ENCODE measurements around the gene GADD45B. TPM values are rescaled to one million over a fixed set of nuclear protein-coding genes. Genes with fewer than 3 reads are reported as not detected.

GADD45B gene
- total and polyA plus RNA-seq, 2 donors (not counting 3 experiments of a cell fraction or from before 2014, with no cell fraction given), result 61.3 to 267 TPM

DNA sequence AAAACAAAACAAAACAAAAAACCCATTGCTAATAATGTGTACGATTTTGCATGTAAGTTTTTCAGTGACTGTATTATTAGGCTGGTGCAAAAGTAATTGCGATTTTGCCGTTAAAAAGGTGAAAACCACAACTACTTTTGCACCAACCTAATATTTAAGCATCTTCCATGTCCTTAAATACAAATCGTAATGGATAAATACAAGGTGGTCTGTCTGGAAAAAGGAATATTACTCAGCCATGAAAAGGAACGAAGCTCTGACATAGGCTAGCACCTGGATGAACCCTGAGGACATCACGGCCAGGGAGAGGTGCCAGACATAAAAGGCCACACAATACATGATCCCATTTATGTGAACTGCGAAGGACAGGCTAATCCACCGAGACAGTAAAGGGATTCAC, 33.2 kb downstream of the GADD45B start:
- Histone ChIP-seq H3K9me3 (replicated peaks; ENCODE audit: control insufficient read depth, insufficient read depth, low read length) (no peaks in the 10 kb centered on the region), H3K4me2 (ENCODE audit: insufficient read depth, low read length) (no peak overlapping the region), H3K4me1 (ENCODE audit: control insufficient read depth, extremely low read depth, insufficient read depth, low read length) (no peaks in the 10 kb centered on the region), H3K36me3 (ENCODE audit: control insufficient read depth in 2 of 2, extremely low read depth in 1 of 2, insufficient read depth in 2 of 2, low read length in 2 of 2) (no peaks in the 10 kb centered on the region), H3K79me2 (ENCODE audit: control insufficient read depth, insufficient read depth, low read length) (no peaks in the 10 kb centered on the region), H3K4me3 (replicated peaks in 1 of 3; ENCODE audit: insufficient read depth in 1 of 3, low read depth in 1 of 3, low read length in 3 of 3) (no peak overlapping the region), H3K9ac (replicated peaks; ENCODE audit: extremely low read depth, insufficient read depth, low read length) (no peak overlapping the region), H4K20me1 (replicated peaks; ENCODE audit: control insufficient read depth, extremely low read depth, insufficient read depth, low read length) (no peaks in the 10 kb centered on the region), H3K9me1 (replicated peaks; ENCODE audit: control insufficient read depth, extremely low read depth, insufficient read depth, low read length) (no peaks in the 10 kb centered on the region), H3K27me3 (ENCODE audit: control insufficient read depth in 2 of 2, insufficient read depth in 2 of 2, low read length in 2 of 2) (no peaks in the 10 kb centered on the region), H3K27ac (ENCODE audit: insufficient read depth, low read depth, low read length) (no peak overlapping the region), H2AFZ (ENCODE audit: low read depth, low read length) (no peak overlapping the region)
- dilution Hi-C loops (cut with MboI; ENCODE audit: extremely low pct_ligation_motif_present, low sequenced_read_pairs) (no loop called here), intact Hi-C loops (cut with micrococcal nuclease) (no loop called here)
- no peak for TF ChIP-seq FOS (IDR thresholded peaks at IDR 0.05; ENCODE audit: borderline replicate concordance, insufficient read depth, low read length)
- BruUV-seq (replicated peaks), result no TSS peak
- ChIA-PET POLR2A (no interaction called here), CTCF (no interaction called here)
- FAIRE-seq, result no peak
- no peak for DNase-seq (ENCODE audit: low read depth, low spot score)

DNA sequence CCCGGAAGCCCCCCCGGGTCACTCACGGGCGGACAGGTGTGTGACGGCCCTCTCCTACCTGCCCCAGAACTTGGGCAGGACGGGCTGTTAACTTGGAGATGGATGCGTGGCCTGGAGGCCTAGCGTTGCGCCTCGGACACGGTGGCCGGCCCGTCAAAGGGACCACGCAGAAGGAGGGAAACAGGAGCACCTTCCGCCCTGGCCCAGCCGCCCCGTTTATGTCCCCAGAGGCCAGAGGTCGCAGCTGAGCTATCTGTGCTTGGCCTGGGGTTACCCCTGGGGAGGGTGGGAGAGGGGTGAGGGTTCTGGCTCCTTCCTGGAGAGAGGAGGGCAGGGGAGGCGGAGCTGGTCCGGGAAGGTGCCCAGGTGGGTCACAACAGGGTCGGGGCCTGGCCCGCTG, 35.6 kb downstream of the GADD45B start:
- intact Hi-C loops (cut with micrococcal nuclease), result no loop called here
- TF ChIP-seq MYC (IDR thresholded peaks at IDR 0.05; ENCODE audit: low read depth, low read length) (no peak), POLR2A (IDR thresholded peaks at IDR 0.05; ENCODE audit: low read depth, low read length) (no peak), POLR2AphosphoS5 (IDR thresholded peaks at IDR 0.05; ENCODE audit: insufficient read depth, low read depth, low read length) (no peak), MAX (IDR thresholded peaks at IDR 0.05; ENCODE audit: insufficient read depth, insufficient read length) (no peak), JUN (IDR thresholded peaks at IDR 0.05; ENCODE audit: borderline replicate concordance, insufficient read depth, insufficient read length, low read depth) (no peak), EZH2 (IDR thresholded peaks at IDR 0.05; ENCODE audit: borderline replicate concordance, low read depth, low read length, severe bottlenecking) (no peak), GATA2 (IDR thresholded peaks at IDR 0.05; ENCODE audit: insufficient read depth, insufficient read length, low read depth, low read length) (no peak), CTCF (IDR thresholded peaks at IDR 0.05; ENCODE audit: extremely low read depth in 1 of 2, insufficient read depth in 1 of 2, low read depth in 1 of 2, low read length in 2 of 2) (no peak), FOS (IDR thresholded peaks at IDR 0.05; ENCODE audit: borderline replicate concordance, insufficient read depth, low read length) (no peak)
- H3K27ac ChIP-seq (ENCODE audit: insufficient read depth, low read depth, low read length), result no peak overlapping the region
- ChIA-PET CTCF (no interaction called here), POLR2A (no interaction called here)
- H3K9ac ChIP-seq (replicated peaks; ENCODE audit: extremely low read depth, insufficient read depth, low read length), result no peak overlapping the region
- H3K9me1 ChIP-seq (replicated peaks; ENCODE audit: control insufficient read depth, extremely low read depth, insufficient read depth, low read length), result no peaks in the 10 kb centered on the region
- H3K27me3 ChIP-seq (ENCODE audit: control insufficient read depth in 2 of 2, insufficient read depth in 2 of 2, low read length in 2 of 2), result no peaks in the 10 kb centered on the region
- no peaks in the 10 kb centered on the region for H3K36me3 ChIP-seq (ENCODE audit: control insufficient read depth in 2 of 2, extremely low read depth in 1 of 2, insufficient read depth in 2 of 2, low read length in 2 of 2)
- dilution Hi-C loops (cut with MboI; ENCODE audit: extremely low pct_ligation_motif_present, low sequenced_read_pairs), result no loop called here
- BruUV-seq (replicated peaks), result no TSS peak
- no peaks in the 10 kb centered on the region for H4K20me1 ChIP-seq (replicated peaks; ENCODE audit: control insufficient read depth, extremely low read depth, insufficient read depth, low read length)
- H3K79me2 ChIP-seq (ENCODE audit: control insufficient read depth, insufficient read depth, low read length), result no peaks in the 10 kb centered on the region
- H3K4me2 ChIP-seq (ENCODE audit: insufficient read depth, low read length), result no peak overlapping the region
- no peak overlapping the region for H2AFZ ChIP-seq (ENCODE audit: low read depth, low read length)
- no peak overlapping the region for H3K4me3 ChIP-seq (replicated peaks in 1 of 3; ENCODE audit: insufficient read depth in 1 of 3, low read depth in 1 of 3, low read length in 3 of 3)
- DNase-seq (ENCODE audit: low read depth, low spot score), result no peak
- H3K4me1 ChIP-seq (ENCODE audit: control insufficient read depth, extremely low read depth, insufficient read depth, low read length), result no peaks in the 10 kb centered on the region
- H3K9me3 ChIP-seq (replicated peaks; ENCODE audit: control insufficient read depth, insufficient read depth, low read length), result no peaks in the 10 kb centered on the region
- no peak for FAIRE-seq

All from endothelial cell of umbilical vein (primary cell).